Thyroid gland (tissue), 4 donors: Measurements from ENCODE around the gene LRIG1.

Experiments used
- POLR2A ChIP-seq, 2 donors: fragments of 450-650 bp; IDR thresholded peaks; one replicate each; pipeline ENCODE4 v1.6.1; 2017; ENCODE audit warnings: antibody characterized with exemption in 2 of 2, mild to moderate bottlenecking in 2 of 2, moderate library complexity in 1 of 2
- TF ChIP-seq, protein P1 (sequence below), 6 experiments: fragments of 200-600 bp in 3 of 6; fragments of 450-650 bp in 3 of 6; sonication (generic) in 3 of 6; IDR thresholded peaks; one replicate each; pipeline ENCODE4 v1.5.1; 2016 to 2019; ENCODE audit warnings: antibody characterized with exemption in 6 of 6, mild to moderate bottlenecking in 2 of 6, inconsistent platforms in 1 of 6, moderate library complexity in 1 of 6

DNA sequence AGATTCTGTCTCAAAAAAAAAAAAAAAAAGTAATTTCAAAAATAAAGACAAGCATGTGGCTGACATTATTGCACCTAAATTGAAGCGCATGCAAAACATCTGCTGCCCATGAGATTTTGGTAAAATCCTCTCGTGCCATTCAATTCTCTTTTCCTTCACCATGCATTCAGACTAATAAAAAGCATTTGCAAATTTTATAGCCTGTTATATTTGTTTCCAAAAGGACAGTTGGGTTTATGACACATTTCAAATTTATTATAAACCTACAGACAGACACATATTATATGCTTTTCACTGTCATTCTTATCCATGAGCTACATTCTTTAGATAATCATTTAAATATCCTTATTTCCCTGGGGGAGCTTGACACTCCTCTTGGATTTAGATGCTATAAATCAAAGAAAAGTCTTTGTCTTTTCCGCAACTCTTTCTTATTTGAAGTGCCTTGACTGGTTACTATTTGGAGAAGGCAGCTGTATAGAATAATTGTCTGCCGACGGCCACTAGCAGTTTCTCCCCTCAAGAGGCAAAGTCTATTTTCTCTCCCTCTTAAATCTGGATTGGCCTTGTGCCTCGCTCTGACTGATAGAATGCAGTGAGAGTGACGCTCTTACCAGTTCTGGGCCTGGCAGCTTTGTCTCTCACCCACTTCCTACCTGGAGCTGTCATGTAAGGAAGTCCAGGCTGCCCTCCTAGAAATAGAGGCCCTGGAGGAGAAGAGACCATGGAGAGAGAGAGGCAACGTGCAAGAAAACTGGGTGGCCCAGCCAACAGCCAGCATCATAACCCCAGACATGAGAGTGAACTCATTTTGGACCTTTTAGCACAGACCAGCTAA, 6.8 kb upstream of the LRIG1 start:
- TF ChIP-seq, protein P1, sequence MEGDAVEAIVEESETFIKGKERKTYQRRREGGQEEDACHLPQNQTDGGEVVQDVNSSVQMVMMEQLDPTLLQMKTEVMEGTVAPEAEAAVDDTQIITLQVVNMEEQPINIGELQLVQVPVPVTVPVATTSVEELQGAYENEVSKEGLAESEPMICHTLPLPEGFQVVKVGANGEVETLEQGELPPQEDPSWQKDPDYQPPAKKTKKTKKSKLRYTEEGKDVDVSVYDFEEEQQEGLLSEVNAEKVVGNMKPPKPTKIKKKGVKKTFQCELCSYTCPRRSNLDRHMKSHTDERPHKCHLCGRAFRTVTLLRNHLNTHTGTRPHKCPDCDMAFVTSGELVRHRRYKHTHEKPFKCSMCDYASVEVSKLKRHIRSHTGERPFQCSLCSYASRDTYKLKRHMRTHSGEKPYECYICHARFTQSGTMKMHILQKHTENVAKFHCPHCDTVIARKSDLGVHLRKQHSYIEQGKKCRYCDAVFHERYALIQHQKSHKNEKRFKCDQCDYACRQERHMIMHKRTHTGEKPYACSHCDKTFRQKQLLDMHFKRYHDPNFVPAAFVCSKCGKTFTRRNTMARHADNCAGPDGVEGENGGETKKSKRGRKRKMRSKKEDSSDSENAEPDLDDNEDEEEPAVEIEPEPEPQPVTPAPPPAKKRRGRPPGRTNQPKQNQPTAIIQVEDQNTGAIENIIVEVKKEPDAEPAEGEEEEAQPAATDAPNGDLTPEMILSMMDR (IDR thresholded peaks at IDR 0.05) = no peak
- no peak for TF ChIP-seq POLR2A (IDR thresholded peaks at IDR 0.05)
